ENCODE data around the gene PDE1C. TPM values are rescaled to one million over a fixed set of nuclear protein-coding genes. Genes with fewer than 3 reads are reported as not detected.

Gene PDE1C
- total RNA-seq, 2 donors from 2014 or later: not detected

DNA sequence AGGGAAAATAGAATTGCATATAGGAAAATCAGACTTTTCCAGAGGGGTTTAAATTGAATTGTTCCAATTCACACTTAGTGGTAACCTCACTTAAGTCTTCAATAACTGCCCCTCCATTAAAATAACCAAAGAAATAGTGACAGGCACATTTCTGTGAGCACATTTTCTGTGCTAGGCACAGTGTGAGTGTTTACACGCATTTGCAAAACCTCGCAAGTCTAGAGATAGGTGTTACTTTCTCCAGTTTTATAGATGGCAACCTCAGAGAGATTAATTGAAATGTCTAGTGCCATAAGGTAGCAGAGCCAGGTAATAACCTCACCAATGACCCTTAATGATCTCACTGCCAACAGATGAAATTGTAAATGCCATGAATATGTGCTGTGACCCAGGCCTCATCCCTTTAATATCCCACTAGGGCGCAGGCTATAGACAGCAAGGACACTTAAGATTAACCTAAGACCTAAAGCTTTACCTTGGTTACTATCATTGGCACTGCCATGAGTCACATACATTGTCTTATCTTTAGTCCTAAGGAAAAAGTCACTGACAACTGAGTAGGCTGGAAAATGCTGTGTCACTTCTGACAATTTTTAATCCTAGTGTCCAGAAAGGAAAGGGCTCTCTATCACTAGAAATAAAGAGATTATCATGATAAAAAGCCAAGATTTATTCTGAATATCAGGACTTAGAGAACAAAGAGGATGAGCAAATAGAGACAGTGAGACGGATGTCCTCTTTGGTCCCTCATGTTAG, 195.4 kb downstream of the PDE1C start:
- no peaks in the 10 kb centered on the region for H3K27me3 Mint-ChIP-seq
- no peaks in the 10 kb centered on the region for H3K4me1 Mint-ChIP-seq
- H3K9me3 Mint-ChIP-seq: peaks cover 5% of the 10 kb centered on the region
- H3K36me3 Mint-ChIP-seq (ENCODE audit: low read depth): no peaks in the 10 kb centered on the region
- H3K4me3 Mint-ChIP-seq: no peak overlapping the region
- H3K27ac Mint-ChIP-seq: no peak overlapping the region
- ATAC-seq (replicated peaks): no peak

DNA sequence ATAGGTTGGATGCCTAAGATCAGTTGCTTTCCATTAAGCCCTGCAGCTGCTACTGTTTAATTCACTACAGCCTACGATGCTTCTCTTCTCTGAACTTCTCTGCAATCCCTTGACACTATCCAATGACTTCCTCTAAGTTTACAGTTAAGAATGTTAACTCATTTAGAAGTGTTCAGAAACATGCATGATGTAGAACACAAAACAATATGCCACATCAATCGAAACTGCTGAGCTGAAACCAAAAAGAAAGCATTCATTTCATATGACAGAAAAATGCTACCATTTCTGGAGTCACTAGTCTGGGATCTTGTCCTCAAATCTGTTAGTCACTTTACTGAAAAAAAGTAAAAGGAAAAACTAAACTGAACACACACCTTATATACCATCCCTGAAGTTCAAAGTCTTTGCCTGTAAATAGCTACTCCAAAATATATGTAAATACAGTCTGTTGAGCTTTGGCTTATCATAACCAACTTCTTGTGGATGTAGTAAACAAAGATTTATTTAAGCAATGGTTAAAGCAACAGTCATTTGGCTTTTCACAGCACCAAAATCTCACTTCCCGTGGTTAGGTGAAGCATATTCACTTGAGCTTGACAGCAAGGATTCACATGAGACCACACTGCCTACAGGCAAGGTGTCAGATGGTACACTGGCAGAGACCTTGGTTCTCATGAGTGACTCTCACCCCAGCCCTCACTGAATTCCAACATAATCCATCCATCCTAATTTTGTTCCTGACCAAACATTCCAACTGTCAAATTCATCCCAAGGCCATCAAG, 196.2 kb downstream of the PDE1C start:
- Mint-ChIP-seq H3K27me3 (no peaks in the 10 kb centered on the region), H3K27ac (no peak overlapping the region), H3K36me3 (ENCODE audit: low read depth) (no peaks in the 10 kb centered on the region), H3K4me1 (no peaks in the 10 kb centered on the region), H3K4me3 (no peak overlapping the region), H3K9me3 (peaks cover 5% of the 10 kb centered on the region)
- ATAC-seq (replicated peaks): no peak

DNA sequence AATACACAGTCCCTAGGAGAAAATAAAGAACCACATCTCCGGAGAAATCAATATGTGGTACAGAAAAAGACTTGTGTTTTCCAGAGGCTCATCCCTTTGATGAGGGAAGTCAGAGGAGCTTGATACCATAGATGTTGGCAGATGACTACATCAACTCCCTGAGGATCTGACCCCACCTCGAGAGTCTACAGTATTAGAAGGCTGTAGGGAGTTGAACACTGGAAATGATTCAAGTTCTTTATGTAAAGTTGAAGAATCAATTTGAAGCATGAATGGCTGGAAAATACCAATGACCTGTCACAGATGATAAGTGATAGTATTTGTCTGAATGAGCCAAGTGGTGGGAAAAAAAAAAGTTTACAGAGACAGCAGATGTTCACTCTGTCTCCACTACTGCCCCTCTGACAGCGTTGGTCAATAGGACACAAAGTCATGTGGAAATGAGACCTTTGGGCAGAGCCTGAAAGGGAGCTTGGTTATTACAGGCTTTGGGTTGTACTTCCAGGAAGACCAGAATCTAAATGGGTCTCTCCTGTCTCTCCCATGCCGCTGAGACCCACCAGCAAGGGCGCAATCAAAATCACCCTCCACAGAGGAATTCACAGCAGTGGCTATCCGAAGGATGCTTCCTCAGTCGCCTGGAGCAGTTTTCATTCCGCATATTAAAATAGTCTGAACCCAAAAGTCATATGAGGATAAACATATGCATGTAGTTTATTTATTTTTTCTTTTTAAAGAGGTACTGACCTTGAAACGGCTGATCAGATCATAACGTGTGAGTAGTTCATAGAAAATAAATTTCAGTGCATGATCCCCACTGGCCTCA, 197.4 kb downstream of the PDE1C start:
- Mint-ChIP-seq H3K36me3 (ENCODE audit: low read depth) (no peaks in the 10 kb centered on the region), H3K4me1 (no peaks in the 10 kb centered on the region), H3K9me3 (peaks cover 16% of the 10 kb centered on the region), H3K4me3 (no peak overlapping the region), H3K27ac (no peak overlapping the region), H3K27me3 (no peaks in the 10 kb centered on the region)
- ATAC-seq (replicated peaks): no peak

DNA sequence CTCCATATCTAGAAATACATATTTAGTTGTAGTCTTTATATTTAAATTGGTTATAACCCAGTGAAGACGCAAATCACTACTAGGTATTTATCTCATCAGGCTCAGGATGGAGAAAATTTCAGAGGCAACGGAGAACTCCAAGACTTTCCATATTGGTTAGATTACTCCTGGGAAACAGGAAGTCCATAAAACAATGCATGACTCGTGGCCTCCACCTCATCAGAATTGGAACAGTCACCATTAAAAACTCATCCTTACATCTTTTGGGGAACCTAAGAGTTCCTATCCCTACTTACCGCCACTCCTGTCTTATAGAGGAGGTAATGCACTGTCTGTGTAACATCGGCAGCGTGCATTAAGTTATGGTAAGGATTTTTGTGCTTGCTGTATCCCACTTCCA, 205.6 kb downstream of the PDE1C start:
- Mint-ChIP-seq H3K36me3 (ENCODE audit: low read depth) (no peaks in the 10 kb centered on the region), H3K4me1 (no peaks in the 10 kb centered on the region), H3K4me3 (no peak overlapping the region)

DNA sequence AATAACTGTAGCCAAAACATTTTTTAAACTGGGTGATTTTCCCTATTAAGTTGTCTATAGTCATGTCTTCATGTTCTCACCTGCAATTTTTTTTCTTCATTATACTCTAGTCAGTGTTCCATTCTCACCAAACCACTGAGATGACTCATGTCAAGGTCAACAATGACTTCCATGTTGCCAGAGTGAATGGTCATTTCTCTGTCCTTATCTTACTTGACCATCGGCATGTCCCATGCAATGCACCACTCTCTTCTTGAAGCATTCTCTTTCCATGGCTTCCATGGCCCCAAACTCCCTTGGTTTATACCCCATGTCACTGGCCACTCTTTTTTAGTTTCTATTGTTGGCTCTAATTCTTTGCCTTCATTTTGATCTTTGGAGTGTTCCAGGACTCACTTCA, 209.3 kb downstream of the PDE1C start:
- no peak for ATAC-seq (replicated peaks)
- Mint-ChIP-seq H3K27me3 (no peaks in the 10 kb centered on the region), H3K4me3 (no peak overlapping the region), H3K4me1 (no peaks in the 10 kb centered on the region), H3K9me3 (peaks cover 17% of the 10 kb centered on the region), H3K36me3 (ENCODE audit: low read depth) (no peaks in the 10 kb centered on the region), H3K27ac (no peak overlapping the region)

More for the DNA sequence above, 205.6 kb downstream of the PDE1C start:
- Mint-ChIP-seq H3K27ac (no peak overlapping the region), H3K9me3 (peaks cover 31% of the 10 kb centered on the region), H3K27me3 (no peaks in the 10 kb centered on the region)
- no peak for ATAC-seq (replicated peaks)

DNA sequence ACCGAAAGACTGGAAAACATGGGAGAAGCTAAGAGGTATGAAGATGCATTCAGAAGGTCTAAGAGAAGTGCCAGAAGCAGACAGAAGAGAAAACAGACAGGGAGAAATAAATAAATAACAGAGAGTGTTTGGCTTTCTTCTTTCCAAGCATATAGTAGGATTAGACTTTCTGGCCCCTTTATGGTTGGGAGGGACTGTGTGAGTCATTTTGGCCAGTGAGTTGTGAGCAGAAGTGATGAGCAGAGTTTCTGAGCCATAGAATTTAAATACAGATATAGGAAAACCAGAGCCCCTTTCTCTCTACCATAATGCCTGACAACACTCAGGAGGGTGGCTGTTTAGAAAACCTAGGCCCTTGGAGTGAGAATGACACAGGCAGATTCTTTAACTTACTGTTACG, 212.2 kb downstream of the PDE1C start:
- Mint-ChIP-seq H3K4me1 (no peaks in the 10 kb centered on the region), H3K36me3 (ENCODE audit: low read depth) (no peaks in the 10 kb centered on the region), H3K27me3 (no peaks in the 10 kb centered on the region), H3K9me3 (peaks cover 22% of the 10 kb centered on the region), H3K4me3 (no peak overlapping the region), H3K27ac (no peak overlapping the region)
- ATAC-seq (replicated peaks): no peak

DNA sequence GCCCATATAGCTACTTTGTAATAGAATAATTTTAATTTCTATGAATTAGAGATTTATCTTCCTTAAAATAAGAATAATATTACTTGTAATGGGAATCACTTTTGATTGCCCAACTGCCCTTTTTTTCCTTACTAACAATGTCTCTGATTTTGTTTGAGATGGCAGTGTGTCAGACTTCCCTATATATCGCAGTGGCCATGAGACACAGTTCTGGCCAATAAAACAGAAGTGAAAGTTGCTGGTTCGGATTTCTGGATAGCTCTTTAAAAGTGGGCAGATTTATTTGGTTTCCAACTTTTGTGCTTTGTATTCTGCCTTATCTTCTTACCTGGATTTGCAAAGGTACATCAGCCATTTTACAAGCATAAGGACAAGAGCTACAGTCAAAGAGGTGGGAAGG, 213.0 kb downstream of the PDE1C start:
- Mint-ChIP-seq H3K27me3 (no peaks in the 10 kb centered on the region), H3K4me1 (no peaks in the 10 kb centered on the region), H3K36me3 (ENCODE audit: low read depth) (no peaks in the 10 kb centered on the region), H3K27ac (no peak overlapping the region), H3K9me3 (peaks cover 22% of the 10 kb centered on the region), H3K4me3 (no peak overlapping the region)
- no peak for ATAC-seq (replicated peaks)

DNA sequence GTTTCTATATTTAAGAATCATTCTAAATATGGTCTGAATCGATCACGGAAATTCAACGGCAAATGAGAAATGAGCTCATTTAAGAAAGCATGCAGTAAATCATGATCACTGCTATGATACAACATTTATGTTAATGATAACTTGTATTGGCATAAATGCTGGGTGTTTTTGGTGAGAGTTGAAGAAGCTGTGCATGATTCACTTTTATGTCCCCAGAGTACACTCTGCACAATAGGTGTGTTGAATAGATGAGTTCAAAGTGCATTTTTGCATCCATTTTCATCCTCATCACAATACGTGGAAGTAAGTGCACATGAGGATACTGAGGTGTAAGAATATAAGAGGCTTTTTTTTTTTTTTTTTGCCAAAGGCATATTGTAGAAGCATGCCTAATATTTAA, 213.9 kb downstream of the PDE1C start:
- no peak for ATAC-seq (replicated peaks)
- Mint-ChIP-seq H3K27ac (no peak overlapping the region), H3K36me3 (ENCODE audit: low read depth) (no peaks in the 10 kb centered on the region), H3K27me3 (no peaks in the 10 kb centered on the region), H3K4me3 (no peak overlapping the region), H3K4me1 (no peaks in the 10 kb centered on the region), H3K9me3 (peaks cover 14% of the 10 kb centered on the region)

DNA sequence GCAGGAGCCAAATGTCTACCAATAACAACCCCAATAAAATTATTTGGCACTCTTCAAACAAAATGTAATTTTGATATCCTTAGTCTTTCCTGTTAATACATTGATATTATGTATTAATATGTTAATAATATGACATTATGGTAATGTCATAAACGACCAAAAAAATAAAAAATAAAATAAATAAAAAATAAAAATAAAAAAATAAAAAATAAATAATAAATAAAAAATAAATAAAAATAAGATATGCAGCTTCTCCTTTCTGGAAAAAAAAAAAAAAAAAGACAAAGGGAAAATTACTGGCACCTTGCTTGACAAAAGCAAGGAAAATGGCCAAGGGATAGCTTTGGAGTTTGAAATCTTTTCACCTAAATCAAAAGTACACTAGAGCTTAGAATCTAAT, 214.7 kb downstream of the PDE1C start:
- H3K27ac Mint-ChIP-seq: no peak overlapping the region
- H3K9me3 Mint-ChIP-seq: peaks cover 9% of the 10 kb centered on the region
- no peak for ATAC-seq (replicated peaks)
- H3K4me1 Mint-ChIP-seq: no peaks in the 10 kb centered on the region
- no peak overlapping the region for H3K4me3 Mint-ChIP-seq
- no peaks in the 10 kb centered on the region for H3K36me3 Mint-ChIP-seq (ENCODE audit: low read depth)
- no peaks in the 10 kb centered on the region for H3K27me3 Mint-ChIP-seq

DNA sequence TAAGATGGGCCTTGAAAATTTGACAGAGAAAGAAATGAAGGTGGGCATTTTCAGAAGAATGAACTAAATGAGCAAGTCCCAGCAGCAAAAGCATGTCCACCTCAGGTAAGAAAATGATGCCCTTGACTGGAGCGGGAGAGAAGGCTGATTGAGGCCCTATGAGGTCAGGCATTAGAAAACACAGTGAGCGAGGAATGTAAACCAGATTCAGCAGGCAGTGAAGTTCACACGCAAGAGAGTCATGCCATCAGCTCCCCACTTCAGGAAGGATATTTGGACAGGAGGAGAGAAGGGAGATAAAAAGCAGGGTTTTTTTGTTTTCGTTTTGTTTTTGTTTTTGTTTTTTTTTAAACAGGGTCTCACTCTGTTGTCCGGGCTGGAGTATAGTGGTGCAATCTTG, 216.8 kb downstream of the PDE1C start:
- no peak for ATAC-seq (replicated peaks)
- Mint-ChIP-seq H3K27me3 (no peaks in the 10 kb centered on the region), H3K9me3 (peaks cover 9% of the 10 kb centered on the region), H3K4me3 (no peak overlapping the region), H3K27ac (no peak overlapping the region), H3K4me1 (no peaks in the 10 kb centered on the region), H3K36me3 (ENCODE audit: low read depth) (no peaks in the 10 kb centered on the region)

DNA sequence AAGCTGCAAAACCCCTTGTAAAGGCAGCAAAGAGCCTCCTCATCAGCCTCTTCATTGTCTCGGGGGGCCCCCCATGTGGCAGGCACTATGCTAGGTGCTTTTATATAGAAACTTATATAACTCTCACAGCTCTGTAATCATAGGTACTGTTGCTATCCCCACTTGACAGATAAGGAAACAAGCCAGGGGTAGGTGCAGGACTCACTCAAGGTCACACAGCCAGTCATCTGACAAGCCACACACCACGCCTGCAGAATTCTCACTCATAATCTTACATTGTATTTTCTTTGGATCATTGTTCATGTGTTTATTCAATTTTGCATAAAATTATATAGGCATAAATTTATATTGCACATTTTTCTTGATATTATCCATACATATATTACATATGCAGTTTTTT, 217.7 kb downstream of the PDE1C start:
- no peak for ATAC-seq (replicated peaks)
- no peak overlapping the region for H3K4me3 Mint-ChIP-seq
- no peaks in the 10 kb centered on the region for H3K36me3 Mint-ChIP-seq (ENCODE audit: low read depth)
- H3K27ac Mint-ChIP-seq: no peak overlapping the region
- H3K4me1 Mint-ChIP-seq: no peaks in the 10 kb centered on the region
- H3K9me3 Mint-ChIP-seq: peaks cover 4% of the 10 kb centered on the region
- no peaks in the 10 kb centered on the region for H3K27me3 Mint-ChIP-seq

DNA sequence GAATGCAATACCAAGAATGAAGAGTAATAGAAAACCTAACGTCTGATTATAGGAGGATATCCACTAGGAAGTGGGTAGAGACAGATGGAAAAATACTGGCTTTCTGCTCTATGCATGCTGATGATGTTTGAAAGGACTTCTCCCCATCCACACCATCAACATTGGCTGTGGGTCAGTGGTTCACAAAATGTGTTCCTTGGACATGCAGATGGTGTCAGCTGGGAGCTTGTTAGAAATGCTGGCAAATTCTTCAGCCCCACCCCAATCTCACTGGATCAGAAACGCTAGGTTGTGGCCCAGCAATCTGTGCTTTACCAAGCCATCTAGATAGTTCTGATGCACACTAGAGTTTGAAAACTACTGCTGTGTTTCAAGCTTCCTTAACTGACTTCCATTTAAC, 219.1 kb downstream of the PDE1C start:
- Mint-ChIP-seq H3K9me3 (peaks cover 4% of the 10 kb centered on the region), H3K27ac (no peak overlapping the region), H3K4me3 (no peak overlapping the region), H3K4me1 (no peaks in the 10 kb centered on the region), H3K27me3 (no peaks in the 10 kb centered on the region), H3K36me3 (ENCODE audit: low read depth) (no peaks in the 10 kb centered on the region)
- no peak for ATAC-seq (replicated peaks)

DNA sequence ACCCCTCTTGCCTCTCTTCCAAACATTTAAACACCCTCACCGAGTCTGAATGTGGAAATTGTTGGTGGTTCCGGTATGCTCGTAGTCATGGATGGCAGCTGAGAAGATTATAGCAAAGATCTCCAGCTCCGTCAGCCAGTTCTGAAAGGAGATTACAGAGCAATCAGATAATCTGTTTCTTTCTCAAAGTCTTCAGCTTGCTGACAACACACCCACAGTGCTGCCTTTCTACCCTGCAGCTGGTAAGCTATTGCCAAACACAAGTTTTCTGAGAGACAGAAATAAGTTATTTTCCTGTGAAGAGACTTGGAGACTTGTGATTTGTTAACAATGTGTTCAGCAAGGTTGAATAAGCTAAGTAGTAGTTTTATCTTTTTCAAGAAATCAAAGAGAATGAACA, 219.6 kb downstream of the PDE1C start:
- H3K27me3 Mint-ChIP-seq: no peaks in the 10 kb centered on the region
- no peaks in the 10 kb centered on the region for H3K36me3 Mint-ChIP-seq (ENCODE audit: low read depth)
- H3K27ac Mint-ChIP-seq: no peak overlapping the region
- H3K4me3 Mint-ChIP-seq: no peak overlapping the region
- H3K9me3 Mint-ChIP-seq: peaks cover 4% of the 10 kb centered on the region
- no peak for ATAC-seq (replicated peaks)
- H3K4me1 Mint-ChIP-seq: no peaks in the 10 kb centered on the region

DNA sequence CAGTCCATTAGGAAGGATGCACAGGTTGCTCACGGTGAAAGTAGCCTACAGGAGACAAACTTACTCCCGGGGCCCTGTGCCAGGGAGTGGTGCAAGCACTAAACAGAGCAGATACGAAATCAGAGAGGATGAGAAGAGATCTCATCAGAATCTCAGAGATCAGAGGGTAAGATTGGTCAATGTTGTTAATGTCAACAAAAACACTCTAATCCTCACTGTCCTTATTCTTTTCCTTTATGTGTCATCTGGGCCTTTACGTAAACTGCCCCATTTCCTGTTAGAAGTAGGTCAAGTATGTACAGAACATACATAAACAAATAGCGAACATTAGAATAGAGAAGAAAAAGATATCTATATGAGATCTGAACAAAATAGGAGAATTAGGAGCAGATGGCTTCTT, 220.1 kb downstream of the PDE1C start:
- no peak overlapping the region for H3K4me3 Mint-ChIP-seq
- ATAC-seq (replicated peaks): no peak

DNA sequence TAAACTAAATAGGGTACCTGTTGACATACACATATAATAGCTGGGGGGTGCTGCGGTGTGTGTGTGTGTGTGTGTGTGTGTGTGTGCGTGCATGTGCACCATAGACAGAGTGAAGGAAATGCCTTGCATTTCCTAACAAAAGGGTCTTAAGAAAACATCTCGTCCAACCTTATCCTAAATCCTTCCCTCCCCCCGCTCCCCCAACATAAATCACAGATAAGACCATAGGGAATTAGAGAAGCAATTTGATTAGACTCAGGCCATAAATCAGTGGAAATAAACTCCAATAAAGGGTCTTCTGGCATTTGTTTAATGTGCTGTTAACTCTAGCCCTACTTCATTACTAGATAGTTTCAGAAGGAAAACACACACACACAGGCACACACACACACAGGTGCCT, 234.7 kb downstream of the PDE1C start:
- Mint-ChIP-seq H3K4me1 (no peaks in the 10 kb centered on the region), H3K4me3 (no peak overlapping the region), H3K36me3 (ENCODE audit: low read depth) (no peaks in the 10 kb centered on the region), H3K9me3 (peaks cover 12% of the 10 kb centered on the region), H3K27me3 (no peaks in the 10 kb centered on the region), H3K27ac (no peak overlapping the region)
- no peak for ATAC-seq (replicated peaks)

More for the DNA sequence above, 220.1 kb downstream of the PDE1C start:
- Mint-ChIP-seq H3K27ac (no peak overlapping the region), H3K9me3 (peaks cover 4% of the 10 kb centered on the region), H3K36me3 (ENCODE audit: low read depth) (no peaks in the 10 kb centered on the region), H3K27me3 (no peaks in the 10 kb centered on the region), H3K4me1 (no peaks in the 10 kb centered on the region)
